Measurements from ENCODE around the gene RIOX2. TPM values are rescaled to one million over a fixed set of nuclear protein-coding genes. Genes with fewer than 3 reads are reported as not detected.

RIOX2 gene
- total and polyA plus RNA-seq, 2 of the 8 experiments (the other 6 are each of a cell fraction or from before 2014, with no cell fraction given): 3.8 to 16.4 TPM

DNA sequence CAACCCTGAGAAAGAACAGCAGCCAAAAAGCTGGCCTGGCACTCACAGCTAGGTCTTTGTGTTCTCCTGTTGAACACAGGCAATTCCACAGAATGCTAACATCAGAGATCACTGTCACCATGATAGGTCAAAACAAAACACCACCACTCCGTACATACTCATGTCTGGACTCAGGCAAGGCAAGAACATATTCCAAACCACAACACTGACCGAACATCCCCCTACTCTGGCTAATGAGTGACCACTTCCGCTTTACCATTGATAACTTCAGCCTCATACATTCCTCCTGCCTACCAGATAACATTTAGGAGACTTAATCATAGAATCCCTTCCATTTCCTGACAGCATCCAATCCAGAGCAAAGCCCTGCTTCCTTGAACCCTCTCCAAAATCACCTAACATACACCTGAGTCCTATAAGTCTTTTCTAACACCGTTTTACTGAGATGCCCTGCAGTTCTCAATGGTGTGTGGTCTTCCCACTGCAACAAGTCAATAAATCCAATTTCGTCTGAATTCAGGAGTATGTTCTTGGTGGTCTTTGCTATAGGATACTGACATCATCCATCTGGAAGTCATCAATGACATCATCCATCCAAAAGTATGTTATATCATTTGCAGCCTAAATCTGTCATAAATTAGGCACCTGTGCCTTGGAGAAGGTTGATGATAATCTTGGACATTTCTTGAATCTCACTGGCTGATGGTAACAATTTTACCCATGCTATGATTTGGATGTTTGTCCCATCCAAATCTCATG, 23.7 kb downstream of the RIOX2 start:
- WGBS, 2 experiments (ENCODE audit: extremely low coverage in 1 of 2, insufficient coverage in 1 of 2, insufficient read length in 1 of 2, insufficient replicate concordance in 2 of 2, low coverage in 1 of 2, low lambda C conversion rate in 2 of 2, missing lambda C conversion rate in 1 of 2): 88% methylated on average over 5 of the region's 5 CpGs; no CpG with 5 or more reads in 1 of the 2 experiments
- no peak overlapping the region for H4K5ac ChIP-seq (ENCODE audit: insufficient read length, low read depth, low read length)
- TF ChIP-seq POU5F1 (IDR thresholded peaks at IDR 0.05; ENCODE audit: low read depth, low read length) (no peak), CHD1 (IDR thresholded peaks at IDR 0.05; ENCODE audit: low read depth, low read length) (no peak), ASH2L (IDR thresholded peaks at IDR 0.05; ENCODE audit: low read length) (no peak), POLR2A (IDR thresholded peaks at IDR 0.05; ENCODE audit: control extremely low read depth in 1 of 2, low read depth in 2 of 2, low read length in 2 of 2) (no peak), RFX5 (IDR thresholded peaks at IDR 0.05; ENCODE audit: borderline replicate concordance, low read depth, low read length) (no peak), SIRT6 (IDR thresholded peaks at IDR 0.05; ENCODE audit: low read length) (no peak), MAX (IDR thresholded peaks at IDR 0.05) (no peak), SRF (IDR thresholded peaks at IDR 0.05; ENCODE audit: low read depth, low read length) (no peak), KDM1A (IDR thresholded peaks at IDR 0.05; ENCODE audit: borderline replicate concordance, low read length) (no peak), BACH1 (IDR thresholded peaks at IDR 0.05; ENCODE audit: low read length) (no peak), CEBPB (IDR thresholded peaks at IDR 0.05; ENCODE audit: low read depth, low read length) (no peak), RNF2 (IDR thresholded peaks at IDR 0.05; ENCODE audit: borderline replicate concordance, low read depth, low read length, missing control alignments, poor library complexity, severe bottlenecking) (no peak), JUN (IDR thresholded peaks at IDR 0.05; ENCODE audit: low read depth, low read length) (no peak), JUND (IDR thresholded peaks at IDR 0.05; ENCODE audit: low read length) (no peak)

More for the DNA sequence above, 23.7 kb downstream of the RIOX2 start:
- H3K4me1 ChIP-seq (replicated peaks in 1 of 4; ENCODE audit: control insufficient read depth in 3 of 4, insufficient read depth in 4 of 4, low read length in 3 of 4): no peaks in the 10 kb centered on the region
- H3K9ac ChIP-seq (replicated peaks in 1 of 4; ENCODE audit: extremely low read depth in 1 of 4, low read depth in 3 of 4, low read length in 3 of 4): no peak overlapping the region
- no peak overlapping the region for H2AK5ac ChIP-seq (ENCODE audit: low read depth, low read length)
- DNase-seq (ENCODE audit: low read depth in 1 of 2, low spot score in 2 of 2) (no peak), FAIRE-seq (no peak)
- no peak overlapping the region for H3K27ac ChIP-seq (ENCODE audit: low read depth, low read length)
- H3K23ac ChIP-seq (ENCODE audit: insufficient read length): no peak overlapping the region
- H2BK12ac ChIP-seq (ENCODE audit: low read depth, low read length): no peak overlapping the region
- CTCF ChIA-PET (ENCODE audit: partially characterized antibody): interaction anchor here (0.9 to 1.0 kb wide), 2 partner anchors 27 to 406 kb away, joined by 3 read pairs; partner anchors contain the start of gene OR5K4
- H3K79me1 ChIP-seq (ENCODE audit: low read depth, low read length): no peaks in the 10 kb centered on the region
- H3K4me3 ChIP-seq (ENCODE audit: extremely low read depth in 1 of 4, insufficient read depth in 2 of 4, low read depth in 3 of 4, low read length in 4 of 4): no peak overlapping the region
- H3K18ac ChIP-seq (ENCODE audit: extremely low read depth, low read length): no peak overlapping the region
- H3K36me3 ChIP-seq (ENCODE audit: control insufficient read depth in 2 of 4, insufficient read depth in 4 of 4, low read length in 3 of 4): peaks cover 0 to 24% (median 2%) of the 10 kb centered on the region in 4 experiments; a peak in 3 of 8 replicates
- H3K79me2 ChIP-seq (ENCODE audit: control insufficient read depth in 1 of 2, insufficient read depth in 2 of 2, low read length in 2 of 2): no peaks in the 10 kb centered on the region
- no peak overlapping the region for H4K91ac ChIP-seq (replicated peaks; ENCODE audit: insufficient read length, low read length)
- no peak overlapping the region for H4K8ac ChIP-seq (ENCODE audit: extremely low read depth, insufficient read depth, low read length)
- no peaks in the 10 kb centered on the region for H3K9me3 ChIP-seq (ENCODE audit: insufficient read depth in 2 of 2, low read depth in 1 of 2, low read length in 1 of 2)
- H2BK20ac ChIP-seq (ENCODE audit: low read length): no peak overlapping the region
- H3K56ac ChIP-seq (replicated peaks; ENCODE audit: insufficient read length, low read depth, low read length): no peak overlapping the region
- no peaks in the 10 kb centered on the region for H4K20me1 ChIP-seq (replicated peaks in 1 of 2; ENCODE audit: control insufficient read depth in 1 of 2, insufficient read depth in 2 of 2, low read length in 2 of 2)
- no peak overlapping the region for H2BK5ac ChIP-seq (ENCODE audit: low read depth, low read length)
- no peaks in the 10 kb centered on the region for H3K23me2 ChIP-seq (ENCODE audit: low read depth, low read length)
- POLR2A ChIA-PET (ENCODE audit: partially characterized antibody): no interaction called here
- H3K4ac ChIP-seq (replicated peaks; ENCODE audit: insufficient read length, low read depth, low read length): no peak overlapping the region
- no peak overlapping the region for H2BK120ac ChIP-seq (replicated peaks; ENCODE audit: low read depth, low read length)
- H2AFZ ChIP-seq (ENCODE audit: low read length): no peak overlapping the region
- no peak overlapping the region for H3K14ac ChIP-seq (ENCODE audit: insufficient read length)
- no peak overlapping the region for H2BK15ac ChIP-seq (ENCODE audit: low read length)
- H3K4me2 ChIP-seq (ENCODE audit: insufficient read depth in 1 of 2, low read depth in 2 of 2, low read length in 2 of 2): no peak overlapping the region
- H3K27me3 ChIP-seq (replicated peaks in 1 of 4; ENCODE audit: control insufficient read depth in 3 of 4, extremely low read depth in 1 of 4, insufficient read depth in 3 of 4, low read length in 3 of 4): no peaks in the 10 kb centered on the region
